Right lobe of liver (tissue), 6 donors: ENCODE data around the gene ASPRV1. TPM values are rescaled to one million over a fixed set of nuclear protein-coding genes. Genes with fewer than 3 reads are reported as not detected.

Source experiments
- ATAC-seq, 4 donors: fragments of 200-7000 bp; cut with Tn5 transposase; one replicate each; pipeline ENCODE4 v1.9.1; 2020; ENCODE audit warnings: mild to moderate bottlenecking in 4 of 4, moderate library complexity in 4 of 4
- DNase-seq, 3 donors: peaks; one replicate each; pipeline ENCODE4 v3.0.0-alpha.2; 2020
- H3K27ac ChIP-seq, 3 donors: fragments of 200-600 bp; one replicate each; pipeline ENCODE4 v1.8.0; 2022
- H3K27me3 ChIP-seq, 2 donors: fragments of 200-600 bp; one replicate each; pipeline ENCODE4 v1.8.0; 2022
- H3K36me3 ChIP-seq, 4 donors: fragments of 200-600 bp; sonication (generic) in 1 of 4; one replicate each; pipeline versions ENCODE4 v1.5.1 to v1.8.0; 2017 to 2022; ENCODE audit warnings: control low read depth in 1 of 4
- H3K4me1 ChIP-seq, 4 donors: fragments of 200-600 bp; sonication (generic) in 1 of 4; one replicate each; pipeline versions ENCODE4 v1.5.1 to v1.8.0; 2017 to 2022; ENCODE audit warnings: control low read depth in 1 of 4
- H3K4me3 ChIP-seq, 3 donors: fragments of 200-600 bp; one replicate each; pipeline ENCODE4 v1.8.0; 2022
- H3K9me3 ChIP-seq, 4 donors: fragments of 200-600 bp; sonication (generic) in 1 of 4; one replicate each; pipeline versions ENCODE4 v1.5.1 to v1.8.0; 2017 to 2022; ENCODE audit warnings: control low read depth in 1 of 4
- POLR2A ChIP-seq: fragments of 450-650 bp; IDR thresholded peaks from one replicate; pipeline ENCODE4 v1.6.1; 2017; ENCODE audit warnings: antibody characterized with exemption, mild to moderate bottlenecking
- WGBS: methylation state at CpG from one replicate; pipeline ENCODE4 v1.1.6; 2018; ENCODE audit warnings: low coverage, low lambda C conversion rate; ENCODE audit not compliant: insufficient coverage; ENCODE audit errors: missing lambda C conversion rate; 5-methylcytosine and 5-hydroxymethylcytosine counted together
- intact Hi-C, 2 donors: fragments of 100-400 bp; cut with DNase I; formaldehyde crosslinking; loops; one replicate each; pipeline versions ENCODE4 v1.11.2 to v1.14.1; 2022
- total RNA-seq, 6 experiments: library from RNA; depleted of rRNA in 2 of 6; stranded (reverse); fragments of >200 nt in 2 of 6; fragmentation: NEBNext Ultra II Directional in 3 of 6; extraction: Animal tissue kit (Norgen Biotek cat#: 25700) in 3 of 6; gene quantifications; one replicate each; pipeline versions ENCODE4 v1.1.0 to v1.2.4, GENCODE V29; 2016 to 2023
- TF ChIP-seq, protein P1 (sequence below), 4 donors: fragments of 200-600 bp in 3 of 4; fragments of 450-650 bp in 1 of 4; IDR thresholded peaks; one replicate each; pipeline versions ENCODE4 v1.5.1 to v1.8.0; 2016 to 2022; ENCODE audit warnings: antibody characterized with exemption in 4 of 4, mild to moderate bottlenecking in 2 of 4
- donor health status: DM: no; HTN: yes; CAD: no.
- donor health status: DM: no; HTN: no; CAD: no.
- donor health status: DM: no; HTN: no; CAD: no.
- donor health status: DM: no; HTN: yes; CAD: no.
- donor health status: DM: no; HTN: yes; CAD: no.

The ASPRV1 gene
- total RNA-seq, 6 experiments from 2014 or later, result 0.31 to 0.98 (median 0.59) TPM

DNA sequence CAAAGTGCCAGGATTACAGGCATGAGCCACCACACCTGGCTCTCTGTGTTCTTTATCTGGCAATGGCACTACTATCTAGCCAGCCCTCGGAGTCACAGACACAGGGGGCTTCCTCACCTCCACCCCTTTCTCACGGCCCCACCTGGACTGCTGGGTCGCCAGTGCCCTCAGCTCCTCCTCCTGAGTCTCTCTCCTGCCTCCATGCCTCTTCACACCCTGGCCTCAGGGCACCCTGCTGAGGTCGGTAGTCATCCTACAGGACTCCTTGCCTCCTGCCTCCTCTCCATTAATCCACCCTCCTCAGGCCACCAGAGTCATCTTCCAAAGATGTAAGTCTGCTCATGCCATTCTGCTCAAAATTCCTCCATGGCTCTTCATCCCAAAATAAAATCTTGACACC is 8.6 kb upstream of the ASPRV1 start:
- Histone ChIP-seq H3K27ac (no peak overlapping the region), H3K9me3 (no peaks in the 10 kb centered on the region), H3K27me3 (no peaks in the 10 kb centered on the region), H3K4me3 (no peak overlapping the region), H3K36me3 (no peaks in the 10 kb centered on the region), H3K4me1 (no peaks in the 10 kb centered on the region)
- ATAC-seq (no peak), DNase-seq (no peak)
- TF ChIP-seq POLR2A, result no peak
- TF ChIP-seq, protein P1, sequence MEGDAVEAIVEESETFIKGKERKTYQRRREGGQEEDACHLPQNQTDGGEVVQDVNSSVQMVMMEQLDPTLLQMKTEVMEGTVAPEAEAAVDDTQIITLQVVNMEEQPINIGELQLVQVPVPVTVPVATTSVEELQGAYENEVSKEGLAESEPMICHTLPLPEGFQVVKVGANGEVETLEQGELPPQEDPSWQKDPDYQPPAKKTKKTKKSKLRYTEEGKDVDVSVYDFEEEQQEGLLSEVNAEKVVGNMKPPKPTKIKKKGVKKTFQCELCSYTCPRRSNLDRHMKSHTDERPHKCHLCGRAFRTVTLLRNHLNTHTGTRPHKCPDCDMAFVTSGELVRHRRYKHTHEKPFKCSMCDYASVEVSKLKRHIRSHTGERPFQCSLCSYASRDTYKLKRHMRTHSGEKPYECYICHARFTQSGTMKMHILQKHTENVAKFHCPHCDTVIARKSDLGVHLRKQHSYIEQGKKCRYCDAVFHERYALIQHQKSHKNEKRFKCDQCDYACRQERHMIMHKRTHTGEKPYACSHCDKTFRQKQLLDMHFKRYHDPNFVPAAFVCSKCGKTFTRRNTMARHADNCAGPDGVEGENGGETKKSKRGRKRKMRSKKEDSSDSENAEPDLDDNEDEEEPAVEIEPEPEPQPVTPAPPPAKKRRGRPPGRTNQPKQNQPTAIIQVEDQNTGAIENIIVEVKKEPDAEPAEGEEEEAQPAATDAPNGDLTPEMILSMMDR (IDR thresholded peaks at IDR 0.05), result no peak
- WGBS, result 100% methylated on average over 1 of the region's 4 CpGs
- intact Hi-C loops, result no loop called here

DNA sequence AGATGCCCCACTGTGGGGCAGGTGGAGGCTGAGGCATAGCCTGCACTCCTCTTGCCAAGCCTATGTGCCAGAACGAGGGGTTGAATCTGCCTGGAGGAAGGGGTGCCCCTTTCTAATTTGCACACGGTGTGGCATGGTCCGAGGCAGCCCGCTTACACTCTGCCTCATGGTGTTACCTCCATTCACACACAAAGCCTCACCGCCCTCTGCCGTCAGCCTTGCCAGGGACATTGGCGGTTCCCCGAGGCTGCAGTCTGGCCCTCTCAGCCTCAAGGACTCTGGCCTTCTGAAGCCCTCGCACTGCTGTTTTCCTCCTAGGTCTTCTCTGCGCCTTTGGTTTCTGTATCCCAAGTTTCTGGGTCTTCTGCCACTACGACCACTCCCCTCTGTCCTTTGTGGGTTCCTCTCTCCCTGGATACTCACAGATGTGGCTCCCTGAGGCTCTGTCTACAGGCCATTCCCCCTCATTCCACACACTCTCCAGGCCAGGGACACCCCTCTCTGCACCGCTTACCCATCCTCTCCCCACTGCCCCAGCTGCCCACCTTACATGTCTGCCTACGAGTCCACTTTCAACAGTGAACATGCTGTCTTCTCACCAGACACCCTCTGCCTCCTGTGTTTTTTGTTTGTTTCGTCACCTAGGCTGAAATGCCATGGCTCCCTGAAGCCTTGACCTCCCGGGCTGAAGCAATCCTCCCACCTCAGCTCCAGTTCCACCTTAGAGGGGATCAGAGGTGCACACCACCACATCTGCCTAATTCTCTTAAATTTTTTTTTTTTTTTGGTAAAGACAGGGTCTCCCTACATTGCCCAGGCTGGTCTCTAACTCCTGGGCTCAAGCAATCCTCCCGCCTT is 7.9 kb upstream of the ASPRV1 start:
- no peak overlapping the region for H3K4me3 ChIP-seq
- WGBS, result 93% methylated on average over 9 of the region's 16 CpGs
- no peak overlapping the region for H3K27ac ChIP-seq
- H3K9me3 ChIP-seq, result no peaks in the 10 kb centered on the region
- no peaks in the 10 kb centered on the region for H3K4me1 ChIP-seq
- no peaks in the 10 kb centered on the region for H3K36me3 ChIP-seq
- peak in 1 of 4 donors; percentile 26 for ATAC-seq
- TF ChIP-seq POLR2A, result no peak
- TF ChIP-seq, protein P1 (IDR thresholded peaks at IDR 0.05), result no peak
- H3K27me3 ChIP-seq, result no peaks in the 10 kb centered on the region
- intact Hi-C loops, result no loop called here
- no peak for DNase-seq

DNA sequence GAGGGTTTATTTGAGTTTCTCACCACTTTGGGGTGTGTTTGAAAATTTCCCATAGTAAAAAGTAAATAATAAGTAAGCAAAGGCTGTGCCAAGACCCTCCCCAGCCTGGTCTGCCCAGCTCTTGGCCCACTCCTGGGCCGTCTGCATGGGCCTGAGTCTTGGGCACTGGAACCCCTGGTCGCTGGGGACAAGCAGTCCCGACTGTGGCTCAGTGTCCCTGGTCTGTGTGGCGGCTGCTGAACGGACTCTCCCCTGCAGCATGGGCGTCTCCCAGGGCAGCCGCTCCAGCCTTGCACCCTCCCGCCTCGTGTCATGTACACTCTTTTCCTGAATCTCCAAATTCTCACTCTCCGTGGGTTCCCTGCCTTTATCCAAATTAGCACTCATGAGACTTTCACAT is 7.2 kb upstream of the ASPRV1 start:
- H3K27ac ChIP-seq, result no peak overlapping the region
- no peaks in the 10 kb centered on the region for H3K36me3 ChIP-seq
- WGBS, result 80% methylated on average over 1 of the region's 10 CpGs
- ATAC-seq, result peak in 1 of 4 donors; percentile 27
- no peak for TF ChIP-seq POLR2A
- TF ChIP-seq, protein P1 (IDR thresholded peaks at IDR 0.05), result no peak
- intact Hi-C loops, result no loop called here
- H3K4me3 ChIP-seq, result no peak overlapping the region
- DNase-seq, result no peak
- H3K27me3 ChIP-seq, result no peaks in the 10 kb centered on the region
- no peaks in the 10 kb centered on the region for H3K9me3 ChIP-seq
- no peaks in the 10 kb centered on the region for H3K4me1 ChIP-seq

DNA sequence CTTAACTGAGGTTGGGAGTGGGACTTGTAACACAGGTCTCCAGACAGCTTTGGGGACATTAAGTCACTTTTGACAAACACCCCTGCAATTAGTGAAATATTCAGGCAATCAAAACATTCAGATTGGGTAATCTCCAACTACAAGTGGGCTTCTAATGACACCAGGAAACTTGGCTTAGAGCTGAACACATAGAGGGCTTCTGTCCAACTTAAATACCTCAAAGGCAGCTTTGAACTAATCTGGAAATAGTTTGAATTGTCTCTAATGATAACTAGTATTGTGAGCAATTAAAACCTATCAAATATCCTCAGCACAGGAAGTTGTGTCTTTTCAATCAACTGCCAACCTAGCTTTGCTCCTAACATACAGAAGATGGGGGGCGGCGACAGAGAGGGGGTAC is 5.1 kb upstream of the ASPRV1 start:
- WGBS, result 80% methylated on average over 1 of the region's 2 CpGs
- no peak for DNase-seq
- H3K27me3 ChIP-seq, result no peaks in the 10 kb centered on the region
- H3K4me3 ChIP-seq, result no peak overlapping the region
- no peaks in the 10 kb centered on the region for H3K4me1 ChIP-seq
- intact Hi-C loops, result no loop called here
- TF ChIP-seq POLR2A, result no peak
- TF ChIP-seq, protein P1 (IDR thresholded peaks at IDR 0.05), result no peak
- no peak overlapping the region for H3K27ac ChIP-seq
- no peaks in the 10 kb centered on the region for H3K36me3 ChIP-seq
- no peaks in the 10 kb centered on the region for H3K9me3 ChIP-seq
- no peak for ATAC-seq
